DMS53 treated with DMSO at 0.1 percent for 48 hours (cell line): ENCODE measurements around the gene NHP2.
A peak's percentile ranks its signal among the peaks of the same experiment; 100 is the strongest.

Experiments
- DNase-seq: peaks from one replicate; lab custom pipeline; 2025; ENCODE audit not compliant: unreplicated experiment; lab: John Stamatoyannopoulos, UW

NHP2 gene

DNA sequence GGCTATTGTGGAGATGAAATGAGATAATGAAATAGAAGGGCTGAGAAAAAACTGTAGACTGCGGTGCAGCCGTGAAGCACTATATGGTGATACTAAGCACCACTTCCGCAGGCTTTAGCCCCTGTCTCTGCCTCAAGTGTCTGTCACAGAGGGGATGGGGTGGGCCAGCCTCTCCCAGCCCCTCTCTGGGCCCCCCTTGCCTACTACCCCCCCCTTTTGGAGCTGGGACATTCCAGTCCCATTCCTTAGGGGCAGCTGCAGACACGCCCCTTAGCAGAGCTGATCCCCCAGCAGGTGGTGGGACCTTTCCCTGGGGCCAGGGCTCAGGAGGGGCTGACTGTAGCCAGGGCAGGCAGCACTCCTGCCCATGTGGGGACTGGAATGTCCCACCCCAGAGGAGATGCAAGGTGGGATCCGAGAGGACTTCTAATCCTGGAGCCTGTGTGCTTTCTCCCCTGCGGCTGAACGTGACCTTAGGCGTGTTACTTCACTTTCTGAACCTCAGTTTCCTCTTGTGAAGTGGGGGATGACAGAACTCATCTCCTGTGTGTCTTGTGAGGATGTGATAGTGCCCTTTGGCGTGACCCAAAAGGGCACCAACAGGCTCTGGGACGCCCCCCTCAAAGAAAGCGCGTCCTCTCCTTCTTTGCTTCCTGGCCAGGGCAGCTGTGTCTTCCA, 38.4 kb downstream of the NHP2 start:
- no peak for DNase-seq

DNA sequence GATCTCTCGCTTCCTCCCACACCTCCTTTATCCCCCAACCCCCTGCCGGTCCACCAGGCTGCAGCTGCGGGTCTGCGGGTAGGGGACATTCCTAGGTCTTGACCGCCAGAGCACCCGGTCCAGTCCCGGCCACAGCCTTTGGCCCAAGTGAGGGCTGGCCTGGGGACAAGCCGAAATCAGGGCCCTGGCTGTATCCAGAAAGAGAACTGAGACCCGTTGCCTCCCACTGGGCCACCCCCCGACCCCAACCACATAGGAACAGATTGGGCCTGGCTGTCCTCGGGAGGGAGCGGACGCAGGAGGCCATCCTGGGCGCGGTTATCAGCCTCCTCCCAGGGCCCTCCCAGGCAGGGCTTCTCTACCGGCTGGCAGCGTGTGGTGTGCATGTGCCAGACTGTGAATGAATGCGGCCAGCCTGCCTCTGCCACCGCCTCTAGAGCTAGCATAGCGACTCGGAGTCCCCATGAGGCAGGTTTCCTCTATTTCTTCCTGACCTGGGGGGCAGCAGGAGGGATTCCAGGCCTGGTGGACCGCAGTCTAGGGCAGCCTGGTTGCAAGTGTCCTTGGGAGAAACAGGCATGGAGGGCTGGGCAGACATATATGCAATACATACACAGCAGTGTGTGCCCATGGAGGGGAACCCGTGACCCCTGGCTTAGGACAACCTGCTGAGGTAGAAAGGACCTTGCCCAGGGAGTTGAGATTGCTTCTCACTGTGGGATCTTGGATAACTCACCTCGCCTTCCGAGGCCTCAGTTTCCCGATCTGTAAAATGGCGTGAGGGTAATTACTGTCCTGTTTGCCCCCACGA, 39.2 kb downstream of the NHP2 start:
- DNase-seq: peak; percentile 14

- no peak for DNase-seq
These were observed 39.8 kb downstream of the NHP2 start for GRCh38 chr5:178113841-178114324.

GRCh38 chr5:178113141-178113787, 40.4 kb downstream of the NHP2 start, which contains the start of gene N4BP3:
TSS of gene N4BP3 (plus strand) at chr5:178113532. CDS start at chr5:178119584, 6,052 bp downstream.
- DNase-seq: peak; percentile 71

DNA sequence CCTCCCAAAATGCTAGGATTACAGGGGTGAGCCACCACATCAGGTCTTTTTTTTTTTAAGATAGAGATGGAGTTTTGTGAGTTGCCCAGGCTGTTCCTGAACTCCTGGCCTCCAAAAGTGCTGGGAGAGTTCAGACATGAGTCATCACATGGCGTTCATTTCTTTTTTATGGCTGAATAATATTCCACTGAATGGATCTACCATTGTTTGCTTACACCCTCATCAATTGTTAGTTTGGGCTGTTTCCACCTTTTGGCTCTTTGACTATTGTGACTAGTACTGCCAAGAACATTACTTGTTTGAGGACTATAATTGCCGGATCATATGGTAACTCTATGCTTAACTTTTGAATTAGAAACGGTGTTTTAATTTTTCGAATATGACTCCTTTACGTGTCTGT, 41.1 kb downstream of the NHP2 start:
- DNase-seq: no peak

- DNase-seq: no peak
These were observed 41.8 kb downstream of the NHP2 start for GRCh38 chr5:178111925-178112324.

DNA sequence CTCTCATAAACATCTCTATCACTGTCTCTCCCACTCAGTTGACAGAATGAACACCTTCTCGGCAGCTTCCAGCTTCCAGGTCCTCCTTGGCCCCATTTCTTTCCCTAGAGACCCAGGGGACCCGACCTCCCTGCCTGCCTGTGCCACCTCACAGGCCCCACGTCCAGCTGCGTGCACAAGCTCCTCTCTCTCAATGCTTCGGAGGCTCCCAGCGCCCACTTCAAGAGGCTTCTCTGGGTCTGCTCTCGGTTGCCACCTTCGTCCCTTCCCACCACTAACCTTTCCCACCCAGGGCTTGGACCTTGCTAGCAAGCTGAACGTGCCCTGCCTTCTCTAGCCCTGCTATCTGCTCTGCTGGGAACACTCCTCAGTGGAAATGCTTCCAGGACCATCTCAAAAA, 43.2 kb downstream of the NHP2 start:
- DNase-seq: no peak

DNA sequence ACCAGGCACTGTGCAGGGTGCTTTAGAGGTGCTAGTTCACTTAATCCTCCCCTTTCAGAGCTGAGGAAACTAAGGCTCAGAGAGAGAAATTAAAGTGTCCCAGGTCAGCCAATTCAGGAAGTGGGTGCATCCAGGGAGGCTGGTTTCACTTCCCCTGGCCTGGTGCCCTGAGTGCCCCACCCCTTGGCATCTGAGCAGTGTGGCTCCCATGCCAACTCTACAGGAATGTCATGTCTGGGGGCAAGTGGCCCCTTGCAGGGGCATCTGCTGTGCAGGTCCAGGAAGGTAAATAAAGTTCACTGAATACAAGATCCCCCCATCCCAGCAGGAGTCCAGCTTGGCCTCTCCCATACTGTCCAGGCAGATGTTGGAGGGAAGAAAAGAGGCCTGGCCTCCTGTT, 44.7 kb downstream of the NHP2 start:
- no peak for DNase-seq

- no peak for DNase-seq
These were observed 45.2 kb downstream of the NHP2 start for GRCh38 chr5:178108446-178108845.

DNA sequence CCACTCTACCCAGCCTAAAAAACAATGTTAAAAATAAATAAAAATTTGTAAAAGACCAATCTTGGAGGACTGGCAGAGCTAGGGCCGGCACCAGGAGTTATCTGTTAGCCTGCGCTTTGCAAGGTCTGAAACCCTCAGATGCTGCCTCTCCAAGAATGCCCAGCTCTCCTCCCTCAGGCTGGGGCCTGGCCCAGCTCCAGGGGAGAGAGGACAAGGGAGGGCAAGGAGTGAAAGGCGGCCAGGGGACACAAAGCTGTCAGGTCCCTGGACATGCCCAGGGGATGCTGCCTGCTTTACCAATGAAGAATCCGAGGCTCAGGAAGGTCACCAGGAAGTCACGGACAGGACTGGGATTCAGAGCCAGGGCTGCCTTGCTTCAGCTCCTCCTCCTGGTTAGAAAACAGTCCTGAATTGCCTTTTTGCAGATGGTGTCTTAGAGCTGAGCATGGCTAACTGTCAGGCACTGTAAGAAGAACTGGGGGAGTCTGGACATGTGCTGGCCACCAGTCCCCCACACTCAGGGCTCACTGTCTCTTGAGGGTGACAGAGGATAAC, 45.9 kb downstream of the NHP2 start:
- DNase-seq: no peak

DNA sequence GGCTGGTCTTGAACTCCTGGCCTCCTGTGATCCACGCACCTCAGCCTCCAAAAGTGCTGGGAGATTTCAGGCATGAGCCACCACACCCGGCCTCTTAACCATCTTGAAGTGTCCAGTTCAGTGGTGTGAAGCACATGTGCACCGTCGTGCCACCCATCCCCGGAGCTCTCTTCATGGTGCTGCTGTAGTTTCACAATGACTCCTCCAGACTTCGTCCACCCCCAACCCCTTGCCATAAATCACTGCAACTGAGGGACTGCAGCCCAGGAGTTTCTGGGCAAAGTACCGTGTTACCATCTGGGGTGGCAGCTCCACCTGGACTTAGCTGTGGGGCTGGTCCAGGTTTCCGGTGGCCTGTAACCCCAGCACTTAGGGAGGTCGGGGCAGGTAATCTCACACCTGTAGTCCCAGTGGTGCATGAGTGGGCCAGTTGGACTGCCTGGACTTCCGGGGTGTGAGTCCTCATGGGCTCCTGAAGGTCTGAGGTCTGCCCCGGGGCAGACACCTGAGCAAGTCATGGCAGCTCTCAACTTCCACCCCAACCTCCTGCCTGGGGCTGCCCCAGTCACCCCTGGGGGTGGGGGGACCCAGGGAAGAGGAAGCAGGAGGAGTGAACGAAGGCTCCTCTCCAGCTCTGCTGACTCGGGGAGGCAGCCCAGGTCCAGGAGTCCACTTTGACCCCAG, 47.0 kb downstream of the NHP2 start:
- DNase-seq: no peak

DNA sequence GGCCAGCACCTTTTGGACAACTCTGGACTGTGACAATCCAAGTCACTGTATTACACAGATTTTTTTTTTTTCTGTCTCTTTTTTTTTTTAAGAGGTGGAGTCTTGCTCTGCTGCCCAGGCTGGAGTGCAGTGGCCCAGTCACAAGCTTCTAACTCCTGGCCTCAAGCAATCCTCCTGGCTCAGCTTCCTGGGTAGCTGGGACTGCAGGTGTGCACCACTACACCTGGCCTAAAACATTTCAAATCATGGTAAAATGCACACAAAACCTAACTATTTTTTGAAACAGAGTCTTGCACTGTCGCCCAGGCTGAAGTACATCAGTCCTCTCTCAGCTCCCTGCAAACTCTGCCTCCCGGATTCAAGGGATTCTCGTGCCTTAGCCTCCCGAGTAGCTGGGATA, 47.6 kb downstream of the NHP2 start:
- DNase-seq: no peak

- no peak for DNase-seq
These were observed 49.2 kb downstream of the NHP2 start for GRCh38 chr5:178104492-178104891.

DNA sequence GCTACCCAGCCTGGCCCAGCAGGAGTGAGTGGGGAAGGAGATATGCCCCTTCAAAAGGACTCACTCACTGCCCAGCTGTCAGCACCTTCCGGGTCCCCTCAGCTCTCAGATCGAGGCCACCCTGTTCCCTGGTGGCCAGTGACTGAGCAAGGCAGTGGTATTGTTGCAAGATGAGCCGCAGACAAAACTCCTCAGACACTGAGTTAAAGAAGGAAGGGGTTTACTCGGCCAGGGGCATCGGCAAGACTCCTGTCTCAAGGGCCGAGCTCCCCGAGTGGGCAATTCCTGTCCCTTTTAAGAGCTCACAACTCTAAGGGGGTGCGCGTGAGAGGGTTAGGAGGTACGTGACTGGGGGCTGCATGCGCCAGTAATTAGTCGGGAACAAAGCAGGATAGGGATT, 50.1 kb downstream of the NHP2 start:
- no peak for DNase-seq
